SK-N-MC (cell line): ENCODE results near the gene LBX2.

Experiments
- EZH2 ChIP-seq: fragments of 200-600 bp; sonication (generic); IDR thresholded peaks from one replicate; pipeline ENCODE4 v1.6.1; 2017; ENCODE audit warnings: antibody characterized with exemption
- POLR2AphosphoS5 ChIP-seq: IDR thresholded peaks from 2 replicates; pipeline ENCODE4 v1.6.1; 2012; ENCODE audit warnings: mild to moderate bottlenecking, low read depth, low read length, borderline replicate concordance

- TF ChIP-seq EZH2, result no peak
- no peak for TF ChIP-seq POLR2AphosphoS5
These were observed 5.9 kb downstream of the LBX2 start for GRCh38 chr2:74493546-74493945.
